Nucleus accumbens (tissue), 56 donors: ENCODE results near the gene DCTPP1.
"Not testable (repeated sequence)": the region's sequence is repeated elsewhere in the genome, so short reads cannot be mapped to it uniquely, and the experiment has no call there.

ENCODE experiments used
- DNase-seq, 56 donors: peaks; one replicate each; lab custom pipeline; 2025; lab: John Stamatoyannopoulos, UW

The DCTPP1 gene

GRCh38 chr16:30416624-30417528 is 13.0 kb downstream of the DCTPP1 start:
- peak in 5 of 56 donors; percentile 6 to 67 (median 14) for DNase-seq

DNA sequence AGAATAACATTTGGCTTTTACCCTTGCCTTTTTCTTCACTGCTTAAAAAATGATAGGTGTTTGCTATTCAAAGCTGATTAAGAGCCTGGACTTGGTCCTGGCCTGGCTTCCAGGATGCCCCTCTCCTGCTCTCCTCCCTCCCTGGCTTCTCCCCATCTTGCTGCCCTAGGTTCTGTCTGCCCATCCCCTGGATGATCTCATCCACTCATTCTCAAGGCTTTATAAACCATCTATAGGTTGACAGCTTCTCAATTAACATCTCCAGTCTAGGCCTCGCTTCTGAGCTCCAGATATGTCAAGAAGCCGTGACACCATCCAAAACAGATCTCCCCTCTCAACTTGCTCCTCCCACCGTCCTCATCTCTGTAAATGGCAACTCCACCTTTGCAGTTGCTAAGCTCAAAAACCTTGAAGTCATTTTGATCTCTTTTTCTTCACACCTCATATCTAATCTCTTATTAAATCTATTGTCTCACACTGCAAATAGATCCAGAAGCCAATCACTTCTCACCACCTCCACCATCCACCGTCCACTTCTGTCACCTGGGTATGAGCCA is 13.7 kb downstream of the DCTPP1 start:
- no peak for DNase-seq

DNA sequence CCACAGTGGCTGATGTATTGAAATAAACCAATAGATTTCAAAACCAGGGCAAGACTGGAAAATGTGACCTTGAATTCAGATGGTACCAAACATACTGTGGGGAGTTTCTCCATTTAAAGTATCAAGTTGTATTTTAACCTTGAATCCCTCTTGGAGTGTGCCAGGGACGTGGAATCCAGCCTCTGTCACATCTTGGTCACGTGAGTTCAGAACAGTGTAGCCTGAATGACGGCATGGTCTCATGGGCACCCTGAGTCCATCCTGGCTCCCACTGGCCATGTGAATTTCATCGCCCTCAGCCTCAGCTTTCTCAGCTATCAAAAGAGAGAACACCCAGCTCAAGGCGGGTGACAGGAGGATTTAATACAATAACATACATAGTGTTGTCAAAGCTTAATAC is 15.7 kb downstream of the DCTPP1 start:
- no peak for DNase-seq

DNA sequence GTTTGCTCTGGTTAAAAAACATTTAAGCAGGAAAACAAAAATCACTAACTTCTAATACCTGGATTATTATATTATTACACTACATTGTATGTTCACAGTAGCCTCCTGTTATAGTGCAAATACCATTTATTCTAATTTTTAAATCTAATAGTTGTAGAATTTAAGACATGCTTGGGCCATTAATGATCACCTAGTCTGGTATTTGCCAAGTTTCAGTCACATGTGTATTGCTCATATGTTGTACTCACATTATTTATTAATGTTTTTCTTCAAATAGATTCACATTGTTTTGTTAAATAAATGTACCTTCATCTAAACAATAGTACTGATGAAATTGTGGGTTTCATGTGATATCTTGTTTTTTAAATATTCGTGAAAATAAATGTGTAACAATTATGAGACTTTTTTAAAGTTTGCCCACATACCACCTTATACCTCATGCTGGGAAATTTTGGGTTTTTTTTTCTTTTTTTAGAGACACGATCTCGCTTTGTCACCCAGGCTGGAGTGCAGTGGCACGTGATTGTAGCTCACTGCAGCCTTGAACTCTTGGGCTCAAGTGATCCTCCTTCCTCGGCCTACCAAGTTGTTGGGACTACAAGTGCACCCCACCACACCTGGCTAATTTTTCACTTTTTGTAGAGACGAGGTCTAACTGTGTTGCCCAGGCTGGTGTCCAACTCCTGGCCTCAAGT is 16.6 kb downstream of the DCTPP1 start:
- no peak for DNase-seq

DNA sequence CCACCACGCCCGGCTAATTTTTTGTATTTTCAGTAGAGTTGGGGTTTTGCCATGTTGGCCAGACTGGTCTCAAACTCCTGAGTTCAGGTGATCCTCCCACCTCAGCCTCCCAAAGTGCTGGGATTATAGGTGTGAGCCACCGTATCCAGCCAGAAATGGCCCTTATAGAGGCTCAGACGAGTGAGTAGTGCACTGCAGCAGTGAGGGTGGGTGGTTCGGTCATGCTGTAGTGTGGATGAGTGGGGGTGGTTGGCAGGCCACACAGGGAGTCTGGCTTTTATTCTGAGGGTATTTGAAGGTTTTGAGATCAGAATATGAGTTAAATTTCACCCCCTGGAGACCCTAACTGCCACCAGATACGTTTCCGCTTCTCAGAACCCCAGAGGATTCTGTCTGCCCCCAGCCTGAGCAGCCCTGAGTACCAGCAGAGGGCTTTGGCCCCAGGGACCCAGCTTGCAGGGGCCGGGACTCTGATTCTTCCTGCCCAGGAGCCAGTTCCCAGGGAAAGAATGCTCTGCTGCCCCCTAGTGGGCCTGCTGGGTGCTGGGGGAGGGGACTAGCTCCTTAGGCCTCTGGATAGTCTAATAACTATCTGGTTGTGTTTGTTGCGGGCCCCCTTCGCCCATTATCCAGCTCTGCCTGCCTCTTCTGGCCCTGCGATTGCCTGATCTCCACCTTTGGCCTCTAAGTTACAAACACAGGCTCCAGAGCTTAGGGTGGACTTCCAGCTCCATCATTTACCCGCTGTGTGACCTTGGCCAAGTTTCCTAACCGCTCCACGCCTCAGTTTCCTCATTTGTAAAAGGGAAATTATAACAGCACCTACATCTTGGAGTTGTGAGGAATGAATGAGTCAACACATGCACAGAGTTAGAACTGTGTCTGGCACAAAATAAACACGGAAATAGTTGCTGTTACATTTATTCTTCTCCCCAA is 20.4 kb downstream of the DCTPP1 start:
- peak in 53 of 56 donors; percentile 23 to 94 (median 79) for DNase-seq

- DNase-seq, result peak in 4 of 56 donors; percentile 42 to 69 (median 54)
These were observed 21.9 kb downstream of the DCTPP1 start for GRCh38 chr16:30407804-30408534.

- DNase-seq, result peak; percentile 54 to 95 (median 88)
These were observed 22.6 kb downstream of the DCTPP1 start, which contains the start of gene ZNF771 for GRCh38 chr16:30407102-30407803. Gene ZNF771, plus strand, starts transcription at chr16:30407606. Its CDS starts 448 bp downstream, at chr16:30408054.

DNA sequence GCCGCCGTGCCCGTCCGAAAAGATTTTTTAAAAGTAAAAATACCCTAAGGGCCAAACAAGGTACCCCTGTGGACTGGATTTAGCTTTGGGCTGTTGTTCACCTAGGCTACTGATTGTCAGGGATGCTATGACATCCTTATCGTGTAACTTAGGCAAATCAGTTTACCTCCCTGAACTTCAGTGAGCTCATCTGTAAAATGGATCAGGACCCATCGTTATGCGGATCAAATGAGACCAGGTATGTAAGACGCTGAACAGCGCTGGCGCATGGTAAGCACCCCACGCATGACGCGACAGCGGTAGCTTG is 23.1 kb downstream of the DCTPP1 start:
- DNase-seq, result no peak

GRCh38 chr16:30401768-30402425 is 27.9 kb downstream of the DCTPP1 start:
- DNase-seq, result no peak

DNA sequence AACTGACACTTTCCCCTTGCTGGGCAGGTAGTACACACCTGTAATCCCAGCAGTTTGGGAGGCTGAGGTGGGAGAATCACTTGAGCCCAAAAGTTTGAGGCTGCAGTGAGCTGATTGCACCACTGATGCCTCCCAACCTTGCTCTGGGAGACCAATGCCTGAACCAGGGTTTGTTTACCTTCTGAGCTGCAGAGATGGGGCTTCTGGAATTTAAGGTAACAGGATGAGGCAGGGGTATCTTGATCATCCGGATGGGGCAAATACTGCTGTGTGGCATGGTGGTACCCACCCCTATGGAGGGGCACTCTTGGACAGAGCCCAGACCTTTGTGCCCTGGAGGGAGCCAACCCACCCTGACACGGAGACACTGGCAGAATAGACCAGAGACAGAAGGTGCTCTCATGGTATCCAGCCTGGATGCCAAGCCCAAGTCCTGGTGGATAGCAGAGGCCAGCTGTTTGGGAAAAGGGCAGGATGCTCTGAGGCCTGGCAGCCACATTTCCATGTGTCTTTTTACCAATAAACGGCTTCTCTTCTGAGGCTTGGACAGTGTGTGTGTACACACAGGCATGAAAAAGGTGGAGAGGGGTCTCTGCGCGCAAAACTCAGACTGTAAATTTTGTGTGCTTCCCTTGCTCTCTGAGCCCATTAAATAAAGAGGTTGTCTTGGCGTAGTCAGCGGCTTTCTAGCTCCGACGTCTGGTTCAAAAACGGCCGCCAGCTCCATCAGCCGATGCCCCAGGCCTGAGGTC is 30.2 kb downstream of the DCTPP1 start:
- no peak for DNase-seq

- DNase-seq, result no peak
These were observed 31.0 kb downstream of the DCTPP1 start for GRCh38 chr16:30398661-30399434.

DNA sequence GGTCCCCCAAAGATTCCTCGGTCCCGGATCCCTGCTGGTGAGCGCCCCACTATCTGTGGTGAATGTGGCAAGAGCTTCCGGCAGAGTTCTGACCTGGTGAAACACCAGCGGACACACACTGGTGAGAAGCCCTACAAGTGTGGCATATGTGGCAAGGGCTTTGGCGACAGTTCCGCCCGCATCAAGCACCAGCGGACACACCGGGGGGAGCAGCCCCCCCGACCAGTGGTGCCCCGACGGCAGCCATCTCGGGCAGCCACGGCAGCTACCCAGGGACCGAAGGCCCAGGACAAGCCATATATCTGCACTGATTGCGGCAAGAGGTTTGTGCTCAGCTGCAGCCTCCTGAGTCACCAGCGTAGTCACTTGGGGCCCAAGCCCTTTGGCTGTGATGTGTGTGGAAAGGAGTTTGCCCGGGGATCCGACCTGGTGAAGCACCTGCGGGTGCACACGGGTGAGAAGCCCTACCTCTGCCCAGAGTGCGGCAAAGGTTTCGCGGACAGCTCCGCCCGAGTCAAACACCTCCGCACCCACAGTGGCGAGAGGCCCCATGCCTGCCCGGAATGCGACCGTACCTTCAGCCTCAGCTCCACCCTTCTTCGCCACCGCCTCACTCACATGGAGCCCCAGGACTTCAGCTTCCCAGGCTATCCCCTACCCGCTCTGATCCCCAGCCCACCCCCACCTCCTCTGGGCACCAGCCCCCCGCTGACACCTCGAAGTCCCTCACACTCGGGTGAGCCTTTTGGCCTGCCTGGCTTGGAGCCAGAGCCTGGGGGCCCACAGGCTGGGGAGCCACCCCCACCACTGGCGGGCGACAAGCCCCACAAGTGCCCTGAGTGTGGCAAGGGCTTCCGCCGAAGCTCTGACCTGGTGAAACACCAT is 31.8 kb downstream of the DCTPP1 start:
- DNase-seq, result no peak

DNA sequence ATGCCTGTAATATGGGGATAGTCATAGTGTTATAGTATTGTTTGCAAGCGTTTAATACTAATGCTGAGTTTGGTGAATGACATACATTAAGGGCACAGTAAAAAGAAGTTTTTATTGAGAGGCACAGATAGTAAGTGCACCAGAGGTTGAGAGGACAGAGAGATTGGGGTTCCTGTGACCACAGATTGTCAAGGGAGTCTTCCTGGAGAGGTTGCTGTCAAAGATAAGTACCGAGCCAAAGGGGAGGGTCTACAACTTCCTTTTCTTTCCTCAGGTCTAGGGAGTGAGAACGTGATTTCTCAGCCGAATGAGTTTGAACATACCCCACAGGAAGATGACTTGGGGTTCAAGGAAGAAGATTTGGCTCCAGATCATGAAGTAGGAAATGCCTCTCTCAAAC is 32.8 kb downstream of the DCTPP1 start:
- no peak for DNase-seq

DNA sequence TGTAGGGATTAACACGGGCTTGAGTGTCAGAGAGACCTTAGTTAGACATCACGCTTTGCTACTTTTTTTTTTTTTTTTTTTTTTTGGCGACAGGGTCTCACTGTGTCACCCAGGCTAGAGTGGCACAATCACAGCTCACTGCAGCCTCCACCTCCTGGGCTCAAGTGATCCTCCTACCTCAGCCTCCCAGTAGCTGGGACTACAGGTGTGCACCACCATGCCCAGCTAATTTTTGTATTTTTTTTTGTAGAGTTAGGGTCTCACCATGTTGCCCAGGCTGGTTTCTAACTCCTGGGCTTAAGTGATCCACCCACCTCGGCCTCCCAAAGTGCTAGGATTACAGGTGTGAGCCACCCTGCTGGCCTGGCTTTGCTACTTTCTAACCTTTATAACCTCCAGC is 33.2 kb downstream of the DCTPP1 start:
- DNase-seq, result not testable (repeated sequence)

- peak in 1 of 56 donors; percentile 34 for DNase-seq
These were observed 33.7 kb downstream of the DCTPP1 start for GRCh38 chr16:30395992-30396585.
